Transverse colon (tissue), 4 donors: ENCODE data around the gene RUVBL1. TPM values are rescaled to one million over a fixed set of nuclear protein-coding genes. Genes with fewer than 3 reads are reported as not detected.

Experiments
- DNase-seq: peaks from one replicate; pipeline ENCODE4 v3.0.0-alpha.2; 2019
- H3K27ac ChIP-seq, 4 donors: fragments of 200-600 bp; sonication (generic); 2 replicates each; pipeline ENCODE4 v1.5.1; 2016 to 2018; ENCODE audit warnings: inconsistent platforms in 4 of 4
- H3K27me3 ChIP-seq: fragments of 200-600 bp; sonication (generic); 2 replicates; pipeline ENCODE4 v1.5.1; 2017; ENCODE audit warnings: inconsistent platforms
- H3K36me3 ChIP-seq, 4 donors: fragments of 200-600 bp; sonication (generic); 2 replicates each; pipeline ENCODE4 v1.5.1; 2017 to 2019; ENCODE audit warnings: inconsistent platforms in 4 of 4
- H3K4me1 ChIP-seq, 4 donors: fragments of 200-600 bp; sonication (generic); 2 replicates each; pipeline ENCODE4 v1.5.1; 2017 to 2020; ENCODE audit warnings: inconsistent platforms in 4 of 4
- H3K4me3 ChIP-seq, 4 donors: fragments of 200-600 bp; sonication (generic); 1 replicate in 1 of 4; 2 replicates in 3 of 4; pipeline versions ENCODE4 v1.5.1 to v1.6.1; 2017 to 2019; ENCODE audit warnings: inconsistent platforms in 4 of 4
- H3K9me3 ChIP-seq, 2 donors: fragments of 200-600 bp; sonication (generic); 2 replicates each; pipeline ENCODE4 v1.5.1; 2017 to 2019; ENCODE audit warnings: inconsistent platforms in 2 of 2
- CTCF ChIP-seq, 5 experiments: fragments of 200-600 bp in 3 of 5; fragments of 450-650 bp in 2 of 5; sonication (generic) in 3 of 5; IDR thresholded peaks; 1 replicate in 2 of 5; 2 replicates in 3 of 5; pipeline ENCODE4 v1.5.1; 2016 to 2017; ENCODE audit warnings: antibody characterized with exemption in 5 of 5, inconsistent platforms in 3 of 5, mild to moderate bottlenecking in 2 of 5, moderate library complexity in 1 of 5
- EP300 ChIP-seq: sonication (generic); formaldehyde crosslinking; IDR thresholded peaks from one replicate; pipeline ENCODE4 v1.6.1; 2017; ENCODE audit warnings: antibody characterized with exemption, low read depth
- POLR2A ChIP-seq: fragments of 450-650 bp; IDR thresholded peaks from one replicate; pipeline ENCODE4 v1.6.1; 2016; ENCODE audit warnings: antibody characterized with exemption, mild to moderate bottlenecking, moderate library complexity
- POLR2AphosphoS5 ChIP-seq, 3 donors: sonication (generic); formaldehyde crosslinking; IDR thresholded peaks; one replicate each; pipeline ENCODE4 v1.6.1; 2016; ENCODE audit warnings: antibody characterized with exemption in 3 of 3
- WGBS, 2 donors: methylation state at CpG; one replicate each; pipeline ENCODE4 v1.1.5; 2018; ENCODE audit warnings: low coverage in 1 of 2; 5-methylcytosine and 5-hydroxymethylcytosine counted together
- in situ Hi-C, 4 donors: fragments of 200-750 bp; cut with MboI; loops; one replicate each; pipeline versions ENCODE4 v1.15.0 to v1.15.1; 2017; ENCODE audit warnings: low sequenced_read_pairs in 3 of 4, low pct_ligation_motif_present in 1 of 4, low pct_unique_long_range_greater_than_20kb in 1 of 4
- intact Hi-C: fragments of 100-400 bp; cut with DNase I; formaldehyde crosslinking; loops from one replicate; pipeline ENCODE4 v1.15.1; 2023; ENCODE audit warnings: low total_unique reads
- total RNA-seq, 4 donors: library from RNA; depleted of rRNA; stranded (reverse); fragments of >200 nt; gene quantifications; one replicate each; pipeline ENCODE4 v1.1.0, GENCODE V29; 2016

RUVBL1 gene
- total RNA-seq, 4 donors from 2014 or later: 1.4 to 16.4 (median 10.1) TPM; not detected in 1

- WGBS, 2 donors: 27 to 77% methylated on average over 3 to 6 of the region's 6 CpGs
- no peak for DNase-seq
- H3K4me3 ChIP-seq: no peak overlapping the region
- no peaks in the 10 kb centered on the region for H3K27me3 ChIP-seq
- no peaks in the 10 kb centered on the region for H3K36me3 ChIP-seq
- in situ Hi-C loops (loop anchor here in 3 of 4 donors (10.0 to 25.0 kb wide), 4 partner anchors 389 to 514 kb away; partner anchors contain the start of gene GATA2 (in 1 of the 3)), intact Hi-C loops (no loop called here)
- H3K9me3 ChIP-seq: no peaks in the 10 kb centered on the region
- peaks cover 0 to 9% (median 2%) of the 10 kb centered on the region in 4 donors for H3K4me1 ChIP-seq
- H3K27ac ChIP-seq: no peak overlapping the region
- TF ChIP-seq POLR2A (no peak), EP300 (no peak), CTCF (IDR thresholded peaks at IDR 0.05) (no peak), POLR2AphosphoS5 (IDR thresholded peaks at IDR 0.05) (no peak)
Observed at GRCh38 chr3:128098234-128098633, 25.4 kb downstream of the RUVBL1 start.

- H3K36me3 ChIP-seq: peaks cover 0 to 7% (median 0%) of the 10 kb centered on the region in 4 donors
- no peaks in the 10 kb centered on the region for H3K27me3 ChIP-seq
- no peaks in the 10 kb centered on the region for H3K9me3 ChIP-seq
- TF ChIP-seq POLR2A (no peak), EP300 (no peak), CTCF (IDR thresholded peaks at IDR 0.05) (peak; percentile 73 to 85 (median 77))
- H3K27ac ChIP-seq: no peak overlapping the region
- no peak overlapping the region for H3K4me3 ChIP-seq
- in situ Hi-C loops: loop anchor here in 3 of 4 donors (10.0 to 25.0 kb wide), 4 partner anchors 392 to 517 kb away; partner anchors contain the start of gene GATA2 (in 1 of the 3)
- H3K4me1 ChIP-seq: peaks cover 0 to 9% (median 2%) of the 10 kb centered on the region in 4 donors
- DNase-seq: peak; percentile 83
- WGBS, 2 donors: 78 to 79% methylated on average over 3 to 6 of the region's 6 CpGs
- intact Hi-C loops: loop anchor here (2.0 kb wide), 2 partner anchors 404 to 514 kb away; no protein-coding TSS in a partner anchor
Observed at GRCh38 chr3:128095222-128095703, 28.3 kb downstream of the RUVBL1 start.

GRCh38 chr3:128094295-128095151 is 29.1 kb downstream of the RUVBL1 start:
- no peak overlapping the region for H3K27ac ChIP-seq
- intact Hi-C loops (loop anchor here (2.0 kb wide), 2 partner anchors 404 to 514 kb away; no protein-coding TSS in a partner anchor), in situ Hi-C loops (loop anchor here in 3 of 4 donors (10.0 to 25.0 kb wide), 4 partner anchors 393 to 518 kb away; partner anchors contain the start of gene GATA2 (in 1 of the 3))
- H3K36me3 ChIP-seq: peaks cover 0 to 7% (median 0%) of the 10 kb centered on the region in 4 donors
- H3K27me3 ChIP-seq: no peaks in the 10 kb centered on the region
- WGBS, 2 donors: 88 to 100% methylated on average over 1 to 13 of the region's 13 CpGs
- no peak overlapping the region for H3K4me3 ChIP-seq
- no peaks in the 10 kb centered on the region for H3K9me3 ChIP-seq
- DNase-seq: no peak
- TF ChIP-seq POLR2A (no peak), POLR2AphosphoS5 (IDR thresholded peaks at IDR 0.05) (no peak), CTCF (IDR thresholded peaks at IDR 0.05) (no peak), EP300 (no peak)
- H3K4me1 ChIP-seq: peaks cover 0 to 9% (median 2%) of the 10 kb centered on the region in 4 donors

GRCh38 chr3:128091586-128091985 is 32.0 kb downstream of the RUVBL1 start:
- in situ Hi-C loops: loop anchor here in 3 of 4 donors (10.0 to 25.0 kb wide), 4 partner anchors 396 to 521 kb away; partner anchors contain the start of gene GATA2 (in 1 of the 3)
- no peak overlapping the region for H3K27ac ChIP-seq

More at GRCh38 chr3:128091586-128091985, 32.0 kb downstream of the RUVBL1 start:
- H3K27me3 ChIP-seq: no peaks in the 10 kb centered on the region
- peaks cover 0 to 7% (median 0%) of the 10 kb centered on the region in 4 donors for H3K36me3 ChIP-seq
- DNase-seq: no peak
- intact Hi-C loops: no loop called here
- H3K4me1 ChIP-seq: no peaks in the 10 kb centered on the region
- H3K4me3 ChIP-seq: no peak overlapping the region
- 92% methylated on average over 2 of the region's 2 CpGs for WGBS, 2 donors
- no peak for TF ChIP-seq POLR2AphosphoS5 (IDR thresholded peaks at IDR 0.05)
- TF ChIP-seq EP300: no peak
- no peak for TF ChIP-seq CTCF (IDR thresholded peaks at IDR 0.05)
- no peak for TF ChIP-seq POLR2A
- no peaks in the 10 kb centered on the region for H3K9me3 ChIP-seq
